Measurements from ENCODE around the gene EYA2.
"Not testable (repeated sequence)": the region's sequence is repeated elsewhere in the genome, so short reads cannot be mapped to it uniquely, and the experiment has no call there.

Gene EYA2

DNA sequence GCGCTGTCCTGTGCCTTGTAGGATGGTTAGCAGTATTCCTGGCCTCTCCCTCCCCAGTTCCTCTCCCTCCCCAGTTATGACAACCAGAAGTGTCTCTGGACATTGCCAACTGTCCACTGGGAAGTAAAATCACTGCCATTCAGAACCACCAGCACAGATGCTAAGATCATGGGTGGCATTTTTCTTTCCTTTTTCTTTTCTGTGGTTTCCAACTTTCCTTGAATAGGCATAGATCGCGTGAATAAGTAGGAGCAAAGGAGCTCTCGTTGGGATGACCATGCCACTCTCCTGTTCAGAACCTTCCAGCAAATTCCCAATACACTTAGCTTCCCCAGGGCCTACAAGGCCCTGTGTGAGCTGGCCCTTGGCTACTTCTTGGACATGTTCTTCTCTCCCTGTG is 59.0 kb downstream of the EYA2 start:
- DNase-seq (ENCODE audit: low read depth in 2 of 2) = no peak

DNA sequence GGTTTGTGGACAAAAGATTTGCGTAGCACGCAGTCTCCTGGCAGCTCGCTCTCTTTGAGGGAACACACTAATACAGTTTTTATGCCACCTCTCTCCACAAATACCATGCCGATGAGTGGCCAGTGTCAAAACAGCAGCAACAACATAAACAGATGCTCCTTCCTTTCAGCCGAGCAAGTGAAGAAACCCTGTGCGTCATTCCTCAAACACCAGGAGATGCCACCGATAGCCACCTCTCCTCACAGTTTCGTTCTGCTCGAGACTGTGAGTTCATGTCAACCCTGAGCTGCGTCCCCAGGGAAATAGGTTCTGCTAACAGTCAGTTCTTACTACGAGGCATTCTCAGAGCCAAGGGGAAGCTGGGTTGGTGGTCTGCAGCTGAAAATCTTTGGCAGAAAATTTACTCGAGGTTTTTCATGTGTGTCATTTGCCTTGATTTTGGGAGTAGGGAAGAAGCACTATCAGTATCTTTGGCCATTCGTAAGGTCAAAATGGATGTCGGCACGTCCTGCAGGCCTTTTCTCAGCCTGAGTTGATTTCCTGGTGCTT is 59.9 kb downstream of the EYA2 start:
- DNase-seq (ENCODE audit: low read depth in 2 of 2) = no peak

DNA sequence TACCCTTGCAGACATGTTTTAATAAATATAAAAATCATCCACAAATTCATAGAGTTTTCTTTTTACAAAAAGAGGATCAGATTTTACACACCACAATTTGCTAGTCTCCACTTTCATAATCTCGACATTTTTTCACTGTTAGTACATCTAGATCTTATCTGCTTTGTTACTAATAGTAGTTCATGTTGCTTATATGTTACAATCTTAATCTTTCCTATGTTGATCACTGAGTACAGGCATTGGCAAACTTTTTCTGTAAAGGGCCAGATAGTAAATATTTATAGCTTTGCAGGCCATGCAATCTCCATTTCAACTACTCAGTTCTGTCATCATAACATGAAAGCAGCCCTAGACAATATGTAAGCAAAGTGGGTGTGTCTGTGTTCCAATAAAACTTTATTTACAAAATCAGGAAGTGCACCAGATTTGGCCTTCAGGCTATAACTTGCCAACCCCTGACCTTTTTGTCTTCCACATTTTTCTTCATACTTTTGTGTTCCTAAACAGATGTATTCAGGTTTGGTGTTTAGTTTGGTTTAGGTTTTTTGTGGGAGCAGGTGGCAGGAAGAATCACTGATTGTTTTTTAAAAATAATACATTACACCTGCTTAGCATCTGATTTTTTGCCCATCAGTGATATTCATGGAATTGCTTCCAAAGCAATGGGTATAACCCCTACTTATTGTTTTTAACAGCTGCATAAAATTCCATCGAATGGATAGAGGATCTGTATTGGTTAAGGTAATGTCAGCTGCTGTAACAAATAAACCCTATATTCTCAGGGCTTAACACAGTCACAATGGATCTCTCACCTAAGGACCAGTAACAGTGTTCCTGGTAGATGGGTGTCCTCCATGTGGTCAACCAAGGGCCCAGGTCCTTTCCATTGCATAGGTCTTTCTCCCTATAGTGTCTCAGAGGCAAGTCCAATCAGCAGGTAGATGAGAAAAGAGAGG is 61.2 kb downstream of the EYA2 start:
- DNase-seq (ENCODE audit: low read depth in 2 of 2) = no peak

DNA sequence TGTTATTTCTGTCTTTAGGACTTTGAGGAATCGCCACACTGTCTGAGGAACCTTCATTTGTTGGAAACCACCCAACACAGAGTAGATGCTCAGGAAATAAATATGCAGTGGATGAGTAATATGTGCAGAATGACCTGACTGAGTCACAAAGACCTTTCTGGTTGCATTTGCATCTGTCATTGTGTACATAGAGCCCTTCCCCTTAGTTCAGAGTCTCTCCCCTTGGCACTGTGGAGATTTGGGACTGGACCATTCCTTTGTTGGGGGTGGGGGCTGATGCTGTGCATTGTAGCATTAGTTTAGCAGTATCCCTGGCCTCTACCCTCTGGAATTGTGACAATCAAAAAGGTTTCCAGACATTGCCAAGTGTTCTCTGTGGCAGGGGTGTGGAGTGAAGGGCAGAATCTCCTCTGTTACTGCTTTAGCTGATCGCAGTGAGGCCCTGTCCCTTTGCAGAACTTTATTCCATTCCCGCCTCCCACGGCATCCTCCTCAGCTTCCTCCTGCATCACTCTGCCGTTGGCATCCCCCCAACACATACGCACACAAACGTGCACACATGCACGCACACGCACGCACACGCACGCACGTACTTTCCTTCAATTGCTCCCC is 64.5 kb downstream of the EYA2 start:
- no peak for DNase-seq (ENCODE audit: low read depth in 2 of 2)

DNA sequence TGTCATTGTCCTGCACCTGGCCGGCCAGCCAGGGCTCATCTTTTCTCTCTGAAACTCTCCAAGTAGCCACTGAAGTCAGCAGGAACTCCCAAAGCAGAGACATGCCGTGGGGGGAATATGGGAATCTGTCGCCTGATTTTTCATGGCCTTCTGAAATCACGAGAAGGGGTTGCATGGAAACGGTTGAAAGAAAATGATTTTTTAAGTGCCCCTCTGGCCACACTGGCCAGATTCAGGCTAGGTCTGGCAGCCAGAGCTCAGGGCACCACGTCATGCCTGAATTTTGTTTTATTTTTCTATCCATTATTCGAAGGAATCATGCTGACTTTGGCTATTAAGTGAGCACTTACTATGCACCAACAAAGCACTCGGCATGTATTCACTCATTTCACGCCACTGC is 65.2 kb downstream of the EYA2 start:
- DNase-seq (ENCODE audit: low read depth in 2 of 2) = no peak

DNA sequence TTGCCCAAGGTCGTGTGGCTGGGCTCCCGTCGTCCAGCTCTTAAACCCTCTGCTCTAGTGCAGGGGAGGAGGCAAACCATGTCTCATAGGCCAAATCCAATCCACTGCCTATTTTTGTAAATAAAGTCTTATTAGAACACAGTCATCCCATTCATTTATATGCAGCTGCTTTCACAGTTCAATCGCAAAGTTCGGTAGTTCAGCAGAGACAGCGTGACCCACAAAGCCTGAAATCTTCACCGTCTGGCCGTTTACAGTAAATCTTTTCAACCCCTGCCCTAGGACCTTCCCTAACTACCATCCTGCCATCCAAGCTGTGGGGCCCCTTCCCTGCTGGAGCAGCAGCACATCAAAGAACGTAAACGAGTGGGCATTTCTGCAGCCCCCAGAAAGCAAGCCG is 65.9 kb downstream of the EYA2 start:
- no peak for DNase-seq (ENCODE audit: low read depth in 2 of 2)

DNA sequence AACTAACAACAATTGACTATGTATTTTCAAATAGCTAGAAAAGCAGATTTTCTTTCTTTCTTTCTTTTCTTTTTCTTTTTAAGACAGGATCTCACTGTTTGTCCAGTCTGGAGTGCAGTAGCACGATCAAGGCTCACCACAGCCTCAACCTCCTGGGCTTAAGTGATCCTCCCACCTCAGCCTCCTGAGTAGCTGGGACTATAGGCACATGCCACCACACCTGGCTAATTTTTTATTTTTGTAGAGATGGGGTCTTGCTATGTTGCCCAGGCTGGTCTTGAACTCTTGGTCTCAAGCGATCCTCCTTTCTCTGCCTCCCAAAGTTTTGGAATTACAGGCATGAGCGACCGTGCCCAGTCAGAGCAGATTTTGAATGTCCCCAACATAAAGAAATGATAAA is 67.3 kb downstream of the EYA2 start:
- DNase-seq (ENCODE audit: low read depth in 2 of 2) = not testable (repeated sequence)

DNA sequence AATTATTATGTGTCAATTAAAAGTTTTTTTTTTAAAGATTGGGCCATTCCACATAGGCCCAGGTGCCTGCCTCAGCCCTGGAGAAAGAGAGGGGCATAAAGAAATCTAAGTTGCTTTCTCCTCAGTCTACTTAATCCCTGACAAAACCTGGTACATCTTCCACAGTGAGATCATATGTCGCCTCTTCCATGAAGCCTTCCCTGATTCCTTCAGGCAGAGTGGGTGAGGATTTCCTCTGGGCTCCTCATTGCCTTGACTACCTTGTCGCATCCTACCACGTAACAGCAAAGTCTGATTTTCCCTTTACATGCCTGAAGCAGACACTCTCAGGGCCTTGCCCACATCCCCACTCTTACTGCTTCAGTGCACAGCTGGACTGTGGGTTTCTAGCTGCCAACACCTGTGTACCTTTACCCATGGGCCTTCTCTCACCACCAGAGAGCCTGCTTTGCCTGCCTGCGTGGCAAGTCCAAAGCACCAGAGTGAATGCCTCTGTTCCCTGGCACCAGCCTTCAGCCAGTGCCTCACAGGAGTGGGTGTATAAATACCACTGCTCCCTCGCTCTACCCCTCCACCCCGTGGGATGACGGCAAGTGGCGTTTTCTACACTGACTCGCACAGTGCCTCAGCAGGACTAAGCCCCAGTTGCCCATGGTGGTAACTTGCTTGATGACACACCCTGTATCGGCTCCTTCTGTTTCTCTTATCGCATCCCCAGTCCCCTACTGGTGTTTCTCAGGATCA is 68.0 kb downstream of the EYA2 start:
- no peak for DNase-seq (ENCODE audit: low read depth in 2 of 2)

DNA sequence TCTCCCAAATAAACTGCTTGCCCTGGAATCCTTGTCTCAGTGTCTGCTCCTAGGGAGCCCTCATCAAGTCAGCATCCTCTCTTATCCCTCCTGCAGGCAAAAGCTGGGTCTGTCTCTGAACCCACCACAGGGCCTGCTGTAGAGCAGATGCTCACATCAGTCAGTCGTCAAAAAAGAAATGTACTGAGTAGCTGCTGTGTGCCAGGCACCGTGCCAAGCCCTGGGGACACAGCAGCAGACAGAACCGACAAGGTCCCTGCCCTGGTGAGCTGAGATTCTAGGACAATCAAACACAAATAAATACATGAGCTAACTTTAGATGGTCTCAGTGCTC is 68.5 kb downstream of the EYA2 start:
- no peak for DNase-seq (ENCODE audit: low read depth in 2 of 2)

DNA sequence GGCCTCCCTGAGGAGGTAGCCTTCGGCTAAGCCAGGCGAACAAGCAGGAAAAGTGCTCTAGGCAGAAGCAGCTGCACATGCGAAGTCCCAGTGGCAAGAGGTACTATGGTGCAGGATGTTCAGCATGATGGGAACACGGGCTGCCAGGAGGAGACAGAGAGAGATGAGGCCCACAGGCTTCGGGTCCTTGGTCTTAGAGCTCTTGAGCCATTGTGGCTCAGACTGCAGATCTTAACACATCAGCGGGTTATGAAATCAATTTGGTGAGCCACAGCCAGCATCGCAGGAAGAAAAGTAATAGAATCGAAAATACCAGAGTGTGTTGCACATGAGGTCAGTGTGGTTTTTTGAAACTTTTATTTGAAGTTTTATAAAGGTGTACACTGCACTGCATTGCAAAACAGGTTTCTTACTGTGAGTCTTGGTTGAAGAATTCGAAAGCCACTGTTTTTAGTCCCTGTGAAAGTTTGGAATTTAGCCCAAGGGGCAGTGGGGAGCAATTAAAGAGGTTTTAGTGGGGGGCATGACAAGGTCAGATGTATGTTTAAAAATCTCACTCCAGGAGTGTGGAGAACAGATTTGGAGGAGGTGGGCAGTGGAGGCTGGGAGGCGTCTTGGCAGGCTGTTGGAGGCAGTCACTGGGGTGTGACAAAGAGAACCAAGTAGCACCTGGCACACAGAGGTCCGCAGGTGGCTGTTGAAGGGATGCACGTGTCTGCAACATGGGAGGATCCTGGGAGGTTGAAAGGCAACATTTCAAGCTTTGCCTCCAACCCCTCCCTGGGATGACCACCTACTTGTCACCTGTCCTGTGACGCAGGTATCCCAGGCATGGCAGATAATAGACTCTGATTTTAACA is 69.3 kb downstream of the EYA2 start:
- no peak for DNase-seq (ENCODE audit: low read depth in 2 of 2)

DNA sequence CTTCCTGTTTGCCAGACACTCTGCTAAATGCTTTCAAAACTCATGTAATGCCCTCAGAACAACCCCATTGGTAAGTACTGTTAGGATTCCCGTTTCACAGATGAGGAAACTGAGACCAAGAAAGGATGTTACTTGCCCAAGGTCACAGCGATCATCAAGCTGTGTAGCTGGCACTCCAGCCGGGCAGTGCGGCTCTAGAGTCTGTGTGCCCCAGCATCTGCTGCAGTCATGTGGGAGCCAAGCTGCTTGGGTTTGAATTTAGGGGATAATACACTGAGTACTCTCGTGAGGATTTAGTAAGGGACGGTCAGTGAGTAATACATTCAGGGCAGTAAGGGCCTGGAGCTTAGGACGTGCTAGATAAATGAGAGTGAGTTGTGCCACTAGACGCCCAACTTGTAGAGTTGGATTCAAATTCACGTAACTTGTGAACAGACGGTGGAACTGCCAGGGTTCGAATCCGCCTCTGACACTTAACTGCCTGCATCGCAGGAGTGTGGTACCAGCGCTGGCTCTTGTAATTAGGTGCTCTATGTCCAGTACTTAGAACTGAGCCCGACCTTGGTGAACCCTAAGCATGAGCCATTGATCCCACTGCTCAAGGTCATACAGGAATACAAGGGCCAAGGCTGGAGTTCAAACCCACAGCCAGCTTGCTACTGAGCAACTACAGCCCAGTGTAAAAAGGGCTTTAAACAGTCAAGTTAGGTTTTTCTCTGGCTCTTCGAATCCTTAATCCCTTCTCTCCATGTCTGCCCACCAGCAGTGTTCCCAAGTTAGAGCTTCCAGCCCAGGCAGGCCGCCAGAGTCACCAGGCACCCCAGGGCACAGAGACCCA is 70.2 kb downstream of the EYA2 start:
- no peak for DNase-seq (ENCODE audit: low read depth in 2 of 2)

DNA sequence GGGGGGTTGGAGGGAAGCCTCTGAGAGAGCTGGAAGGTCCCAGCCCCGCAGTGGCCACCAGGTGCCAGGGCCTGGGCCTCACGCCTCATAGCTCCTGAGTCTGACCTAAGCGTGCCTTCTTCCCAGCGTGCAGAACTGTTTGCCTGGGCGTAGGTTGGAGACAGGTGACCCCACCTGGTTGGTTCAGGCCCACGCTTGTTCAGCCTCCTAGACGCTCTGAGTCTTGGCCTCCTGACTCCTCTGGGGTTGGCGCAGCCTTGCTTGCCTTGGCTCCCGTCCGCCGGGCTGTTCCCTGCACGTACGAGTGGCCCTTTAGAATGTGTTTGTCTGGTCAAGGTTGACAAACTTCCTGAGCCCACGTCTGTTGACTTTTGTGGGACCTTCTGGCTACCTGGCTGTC is 70.8 kb downstream of the EYA2 start:
- no peak for DNase-seq (ENCODE audit: low read depth in 2 of 2)

DNA sequence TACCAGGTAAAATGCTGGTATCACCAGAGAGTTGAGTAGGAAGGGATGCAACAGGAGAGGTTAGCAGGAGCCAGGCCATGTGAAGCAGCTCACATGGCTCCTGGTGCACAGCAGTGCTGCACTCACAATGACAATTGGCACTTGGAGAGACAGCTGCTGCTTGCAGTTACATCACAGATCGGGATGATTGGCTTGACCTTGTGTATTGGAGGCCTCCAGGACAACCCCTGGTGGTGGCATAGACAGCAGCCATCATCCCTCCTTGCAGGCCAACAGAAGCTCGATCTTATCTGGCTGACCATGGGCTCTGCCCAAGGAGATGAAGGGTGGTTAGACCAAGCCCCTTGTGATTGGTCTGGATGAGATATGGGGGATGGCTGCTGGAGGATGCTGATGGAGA is 73.0 kb downstream of the EYA2 start:
- no peak for DNase-seq (ENCODE audit: low read depth in 2 of 2)

DNA sequence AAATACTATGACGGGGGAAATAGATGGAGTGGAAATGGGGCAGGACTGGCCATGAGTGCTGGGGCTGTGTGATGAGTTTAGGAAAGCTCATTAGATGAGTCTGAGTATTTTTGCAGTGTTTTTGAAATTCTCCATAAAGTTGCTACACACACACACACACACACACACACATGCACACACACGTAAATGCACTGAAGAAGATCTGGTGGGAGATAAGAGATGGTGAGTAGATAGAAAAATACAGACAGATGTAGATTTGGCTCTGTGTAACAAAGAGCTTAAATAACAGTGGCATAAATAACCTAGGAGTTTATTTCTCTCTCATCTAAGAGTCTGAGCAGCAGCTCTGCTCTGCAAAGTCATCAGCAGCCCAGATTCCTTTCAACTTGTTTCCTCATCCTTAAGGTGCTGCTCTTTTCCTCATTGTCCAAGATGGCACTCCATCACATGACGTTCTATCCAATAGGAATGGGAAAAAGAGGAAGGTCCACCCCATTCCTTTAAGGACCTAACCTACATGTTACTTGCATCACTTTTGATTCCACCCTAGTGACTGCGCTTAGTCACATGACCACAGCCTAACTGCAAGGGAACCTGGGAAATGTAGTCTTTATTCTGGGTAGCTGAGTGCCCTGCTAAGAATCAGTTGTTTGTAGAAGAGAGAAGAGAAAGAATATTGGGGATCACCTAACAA is 76.4 kb downstream of the EYA2 start:
- no peak for DNase-seq (ENCODE audit: low read depth in 2 of 2)

DNA sequence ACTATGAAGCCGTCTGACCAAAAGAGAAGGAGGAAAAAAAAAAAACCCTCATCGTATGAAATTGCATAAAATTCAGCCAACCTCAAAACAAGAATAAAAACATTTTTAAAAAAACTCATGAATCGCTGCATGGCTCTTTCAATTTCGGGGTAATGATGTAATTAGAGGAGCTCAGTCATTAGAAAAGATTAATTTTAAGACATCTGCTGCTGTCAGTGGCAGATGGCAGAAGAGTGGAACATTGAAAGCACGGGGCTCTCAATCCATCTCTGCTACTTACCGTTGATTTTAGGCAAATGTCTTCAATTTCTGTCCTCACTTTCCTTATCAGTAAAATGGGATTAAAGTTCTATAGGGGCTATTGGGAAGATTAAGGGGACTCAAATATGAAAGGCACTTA is 79.1 kb downstream of the EYA2 start:
- DNase-seq (ENCODE audit: low read depth in 2 of 2) = no peak

DNA sequence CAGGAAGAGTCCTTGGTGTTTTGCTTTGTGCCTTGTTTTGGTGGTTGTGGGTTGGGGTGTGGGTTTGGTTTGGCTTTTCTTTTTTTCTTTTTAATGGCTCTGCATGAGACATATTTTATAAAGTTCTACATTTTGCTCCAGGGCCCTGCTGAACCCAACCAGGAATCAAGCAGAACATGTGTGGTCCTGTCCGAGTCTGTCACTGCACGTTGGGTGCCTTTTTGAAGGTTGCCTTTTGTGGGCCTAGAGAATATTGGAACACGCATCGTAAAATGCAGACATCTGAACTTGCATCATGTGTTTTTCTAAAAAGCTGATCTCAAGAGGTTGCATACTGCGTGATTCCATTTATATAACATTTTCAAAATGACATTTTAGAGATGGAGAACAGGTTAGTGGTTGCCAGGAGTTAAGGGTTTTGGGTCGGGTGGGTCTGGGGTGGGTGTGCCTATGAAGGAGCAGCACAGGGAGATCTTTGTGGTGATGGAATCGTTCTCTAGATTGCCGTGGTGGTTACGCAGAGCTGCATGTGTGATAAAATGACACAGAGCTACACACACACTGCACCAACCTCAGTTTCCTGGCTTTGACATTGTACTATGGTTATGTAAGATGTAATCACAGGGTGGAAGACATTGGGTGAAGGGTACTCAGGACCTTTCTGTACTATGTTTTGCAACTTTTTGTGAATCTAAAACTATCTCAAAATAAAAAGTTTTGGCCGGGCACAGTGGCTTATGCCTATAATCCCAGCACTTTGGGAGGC is 80.2 kb downstream of the EYA2 start:
- DNase-seq (ENCODE audit: low read depth in 2 of 2) = no peak

DNA sequence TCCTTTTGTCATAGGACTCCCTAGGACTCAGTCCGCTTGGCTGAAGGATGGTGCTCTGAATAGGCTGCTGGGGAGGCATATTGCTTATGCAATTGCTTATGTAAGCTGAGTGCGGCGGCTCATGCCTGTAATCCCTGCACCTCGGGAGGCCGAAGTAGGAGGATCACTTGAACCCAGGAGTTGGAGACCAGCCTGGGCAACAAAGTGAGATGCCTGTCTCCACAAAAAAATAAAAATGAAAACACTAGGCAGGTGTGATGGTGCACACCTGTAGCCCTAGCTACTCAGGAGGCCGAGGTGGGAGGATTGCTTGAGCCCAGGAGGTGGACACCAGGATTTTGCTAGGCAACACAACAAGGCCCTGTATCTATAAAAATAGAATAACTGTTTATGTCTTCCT is 81.3 kb downstream of the EYA2 start:
- DNase-seq (ENCODE audit: low read depth in 2 of 2) = no peak

DNA sequence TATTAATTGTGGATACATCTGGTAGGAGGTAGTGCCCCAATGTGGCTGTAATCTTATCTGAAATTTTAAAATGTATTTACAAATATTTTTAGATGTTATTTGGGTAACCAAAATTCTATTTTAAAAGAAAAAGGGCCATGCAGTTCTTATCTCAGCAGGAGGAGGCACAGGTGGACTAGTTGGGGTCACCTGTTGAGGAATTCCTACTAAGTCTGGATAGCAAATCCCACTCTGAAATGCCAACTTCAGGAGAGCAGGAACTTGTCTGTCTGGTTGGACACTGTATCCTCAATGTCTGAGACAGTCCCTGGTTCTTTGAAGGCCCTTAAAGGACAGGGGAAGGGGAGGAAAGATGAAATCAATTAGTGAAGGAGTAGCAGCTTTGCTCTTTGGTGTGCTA is 82.6 kb downstream of the EYA2 start:
- DNase-seq (ENCODE audit: low read depth in 2 of 2) = no peak

DNA sequence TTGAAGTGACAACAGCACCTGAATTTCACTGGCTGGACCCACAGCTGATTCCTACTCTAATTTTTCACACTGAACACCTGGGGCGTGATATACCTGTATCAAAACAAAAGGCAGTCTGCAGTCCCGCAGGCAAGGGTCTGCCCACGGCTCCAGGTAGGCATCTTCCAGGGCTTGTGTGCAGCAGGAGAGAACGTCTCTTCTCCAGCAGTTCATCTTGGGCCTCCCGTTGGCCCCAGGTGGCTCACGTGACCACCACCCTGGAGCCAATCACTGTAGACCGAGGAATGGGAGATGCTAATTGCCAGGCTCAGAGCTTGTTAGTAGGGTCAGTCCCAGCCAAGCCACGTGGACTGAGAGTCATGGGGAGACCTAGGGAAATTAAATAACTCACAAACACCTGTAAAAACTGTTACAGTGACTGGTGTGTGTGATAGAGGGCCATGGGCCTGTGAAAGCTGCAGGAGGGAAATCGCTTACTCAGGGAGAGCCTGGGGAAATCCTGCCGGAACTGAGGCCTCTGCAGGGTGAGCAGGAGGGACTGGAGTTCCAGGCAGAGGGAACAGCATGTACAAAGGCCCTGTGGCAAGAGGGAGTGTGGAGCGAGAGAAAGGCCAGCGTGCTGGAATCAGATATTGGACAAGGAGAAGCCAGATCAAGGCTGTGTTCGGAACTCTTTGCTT is 83.4 kb downstream of the EYA2 start:
- no peak for DNase-seq (ENCODE audit: low read depth in 2 of 2)

Measured in stimulated activated CD8-positive, alpha-beta memory T cell treated with anti-CD3 and anti-CD28 coated beads, Interleukin-15, amount 100 ng/mL, for 4 hours (primary cell).